GM21528 (cell line): ENCODE data around the gene CNNM2.

Source experiments
- ATAC-seq: cut with Tn5 transposase; IDR thresholded peaks from one replicate; pipeline ENCODE4 v1.9.1; 2021; ENCODE audit warnings: mild to moderate bottlenecking, moderate library complexity; ENCODE audit not compliant: unreplicated experiment, low FRiP score

CNNM2 gene

GRCh38 chr10:102917962-102918816 lies at the start of gene CNNM2:
TSS of gene CNNM2 (plus strand) at chr10:102918294. CDS start at chr10:102918481, 187 bp downstream.
- ATAC-seq, result peak; percentile 88

GRCh38 chr10:102868911-102869257 lies 49.2 kb upstream of the CNNM2 start:
- no peak for ATAC-seq

GRCh38 chr10:102869258-102870198 lies 48.6 kb upstream of the CNNM2 start, which contains the start of gene AS3MT:
TSS of gene AS3MT (plus strand) at chr10:102869470. CDS start at chr10:102869593, 123 bp downstream.
- no peak for ATAC-seq

DNA sequence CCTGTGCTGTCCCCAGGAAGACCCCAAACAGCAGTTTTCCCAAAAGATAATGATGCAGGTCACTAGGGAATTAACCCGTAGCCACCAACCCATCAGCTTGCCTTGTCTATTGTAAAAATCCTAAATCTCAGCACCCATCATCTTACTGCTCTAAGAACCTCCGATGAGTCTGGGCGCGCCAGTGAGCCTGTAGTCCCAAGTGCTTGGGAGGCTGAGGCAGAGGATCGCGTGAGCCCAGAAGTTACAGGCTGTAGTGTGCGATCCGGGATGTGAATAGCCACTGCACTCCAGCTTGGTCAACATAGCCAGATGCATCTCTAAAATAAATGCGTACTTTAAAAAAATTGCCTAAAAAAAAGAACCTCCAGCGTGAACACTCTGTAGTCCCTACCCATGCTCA lies 47.9 kb upstream of the CNNM2 start:
- no peak for ATAC-seq

GRCh38 chr10:102872163-102872562 lies 45.9 kb upstream of the CNNM2 start:
- ATAC-seq, result no peak

DNA sequence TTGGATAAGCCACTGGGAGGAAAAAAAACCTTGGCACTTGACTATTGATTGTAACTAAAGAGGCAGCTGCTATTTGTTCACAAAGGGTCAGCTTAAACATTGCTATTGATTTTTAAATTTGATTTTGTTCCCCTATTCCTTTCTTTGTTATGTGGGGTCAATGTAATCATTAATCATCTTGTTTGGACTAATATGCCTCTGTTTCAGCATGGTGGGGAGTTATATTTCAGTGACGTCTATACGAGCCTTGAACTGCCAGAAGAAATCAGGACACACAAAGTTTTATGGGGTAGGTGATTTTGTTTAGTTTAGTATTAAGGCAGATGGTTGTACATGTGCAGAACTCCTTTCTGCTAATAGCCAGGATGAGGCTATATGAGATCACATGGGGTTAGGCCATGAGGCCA lies 41.3 kb upstream of the CNNM2 start:
- ATAC-seq, result no peak

DNA sequence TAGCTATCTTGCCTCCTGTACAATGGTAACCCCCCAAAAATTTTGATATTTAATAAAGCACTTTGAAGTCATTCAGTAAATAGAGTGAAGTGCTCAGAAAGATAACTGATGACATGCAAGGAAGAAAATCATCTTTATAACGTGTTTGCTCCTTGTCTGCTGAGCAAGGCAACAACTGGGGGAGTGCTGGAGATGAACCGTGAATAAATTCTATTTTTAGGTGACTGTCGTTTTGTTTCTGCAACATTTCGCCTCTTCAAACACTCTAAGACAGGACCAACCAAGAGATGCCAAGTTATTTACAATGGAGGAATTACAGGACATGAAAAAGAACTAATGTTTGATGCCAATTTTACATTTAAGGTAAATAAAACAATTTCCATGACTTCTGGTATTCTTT lies 39.5 kb upstream of the CNNM2 start:
- no peak for ATAC-seq

GRCh38 chr10:102880256-102880655 lies 37.8 kb upstream of the CNNM2 start:
- no peak for ATAC-seq

DNA sequence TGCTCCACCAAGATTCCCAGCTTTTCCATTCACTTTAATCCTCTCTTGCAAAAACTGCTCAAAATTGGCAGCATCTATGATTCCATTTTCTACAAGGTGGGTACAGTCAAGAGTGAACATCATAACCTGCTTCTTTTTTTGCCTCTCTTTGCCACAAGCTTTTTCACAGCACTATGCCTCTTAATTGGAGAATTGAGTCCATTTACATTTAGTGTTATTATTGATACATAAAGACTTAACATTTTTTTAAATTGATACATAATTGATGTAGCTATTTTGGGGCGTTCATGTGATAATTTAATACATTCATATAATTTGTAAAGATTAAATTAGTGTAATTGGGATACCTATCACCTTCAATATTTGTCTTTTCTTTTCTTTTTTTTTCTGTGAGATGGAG lies 30.0 kb upstream of the CNNM2 start:
- no peak for ATAC-seq

DNA sequence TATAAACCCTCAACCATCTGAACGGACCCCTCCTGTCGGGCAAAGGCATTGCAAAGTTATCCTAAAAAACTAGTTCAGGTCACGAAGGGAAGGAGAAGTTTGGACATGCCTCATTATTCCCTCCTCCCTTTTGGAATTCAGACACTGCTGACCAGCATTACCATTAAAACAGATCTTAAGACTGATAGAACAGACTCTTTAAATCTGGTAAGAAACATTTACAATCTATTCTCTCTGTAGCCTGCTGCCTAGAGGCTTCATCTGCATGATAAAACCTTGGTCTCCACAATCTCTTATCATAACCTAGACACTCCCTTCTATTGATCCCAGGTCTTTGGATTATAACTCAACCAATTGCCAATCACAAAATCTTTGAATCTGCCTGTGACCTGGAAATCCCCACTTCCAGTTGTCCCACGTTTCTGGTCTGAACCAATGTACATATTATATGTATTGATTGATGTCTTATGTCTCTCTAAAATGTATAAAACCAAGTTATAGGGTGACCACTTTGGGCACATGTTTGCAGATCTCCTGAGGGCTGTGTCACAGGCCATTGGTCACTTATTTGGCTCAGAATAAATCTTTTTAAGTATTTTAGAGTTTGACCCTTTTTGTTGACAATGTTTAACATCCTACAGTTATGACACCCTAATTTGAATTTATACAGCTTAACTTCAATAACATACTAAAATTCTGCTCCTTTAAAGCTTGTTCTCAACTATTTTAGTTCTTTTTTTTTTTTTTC lies 23.5 kb upstream of the CNNM2 start:
- no peak for ATAC-seq

- ATAC-seq, result no peak
Observed at GRCh38 chr10:102900006-102900405, 18.1 kb upstream of the CNNM2 start.

GRCh38 chr10:102904346-102904745 lies 13.7 kb upstream of the CNNM2 start:
- no peak for ATAC-seq

DNA sequence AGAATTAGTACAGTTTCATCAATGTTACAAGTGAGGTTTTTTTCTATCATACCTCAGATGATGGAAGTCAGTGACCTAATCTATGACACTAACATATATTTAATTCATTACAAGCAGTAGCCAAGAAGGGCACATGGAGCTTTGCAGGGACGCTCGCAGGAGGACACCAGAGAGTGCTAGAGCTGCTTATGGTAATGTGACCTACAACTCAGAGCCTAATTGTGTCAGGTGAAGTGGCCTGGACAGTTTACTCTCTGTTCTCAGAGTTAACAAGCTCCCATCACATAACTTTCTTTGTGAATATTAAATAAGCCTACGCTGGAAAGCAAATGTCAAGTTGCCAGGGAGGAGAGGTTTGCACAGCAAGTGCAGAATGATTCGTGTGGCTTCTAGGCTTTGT lies 11.6 kb upstream of the CNNM2 start:
- no peak for ATAC-seq

- ATAC-seq, result no peak
Observed at GRCh38 chr10:102914781-102915180, 3.3 kb upstream of the CNNM2 start.

DNA sequence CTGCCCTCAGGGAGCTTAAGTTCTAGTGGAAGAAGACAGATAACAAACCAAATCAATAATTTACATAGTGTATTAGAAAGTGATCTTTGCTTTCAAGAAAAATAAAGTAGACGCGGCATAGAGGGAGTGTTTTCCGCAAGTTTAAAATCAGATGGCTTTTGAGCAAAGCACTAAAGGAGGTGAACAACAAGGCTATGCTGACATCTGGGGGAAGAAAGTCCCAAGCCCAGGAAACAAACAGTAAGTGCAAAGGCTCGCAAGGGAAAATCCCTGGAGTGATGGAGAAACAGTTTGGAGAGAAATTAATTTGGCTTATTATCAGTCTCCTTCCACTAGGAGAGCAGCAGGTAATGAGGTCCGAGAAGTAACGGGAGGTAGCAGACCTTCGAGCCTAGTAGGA lies 1.9 kb upstream of the CNNM2 start:
- no peak for ATAC-seq

GRCh38 chr10:102917314-102917961 lies 656 bp upstream of the CNNM2 start:
- peak; percentile 49 for ATAC-seq

GRCh38 chr10:102918817-102919245 lies 737 bp downstream of the CNNM2 start:
- ATAC-seq, result no peak

GRCh38 chr10:102919246-102919959 lies 1.3 kb downstream of the CNNM2 start:
- ATAC-seq, result no peak

GRCh38 chr10:102919992-102920739 lies 2.1 kb downstream of the CNNM2 start:
- ATAC-seq, result no peak
